Urinary bladder (tissue), 4 donors: Measurements from ENCODE around the gene BCOR. TPM values are rescaled to one million over a fixed set of nuclear protein-coding genes. Genes with fewer than 3 reads are reported as not detected.

Source experiments
- DNase-seq: peaks from one replicate; pipeline ENCODE4 v3.0.0-alpha.2; 2015; ENCODE audit errors: extremely low spot score
- H3K27ac ChIP-seq: one replicate; pipeline ENCODE4 v1.5.1; 2013; ENCODE audit warnings: low read depth, mild to moderate bottlenecking, moderate library complexity
- H3K36me3 ChIP-seq: one replicate; pipeline ENCODE4 v1.6.1; 2013; ENCODE audit warnings: mild to moderate bottlenecking, moderate library complexity; ENCODE audit not compliant: insufficient read depth
- H3K4me1 ChIP-seq: one replicate; pipeline ENCODE4 v1.6.1; 2013; ENCODE audit warnings: mild to moderate bottlenecking, moderate library complexity; ENCODE audit not compliant: insufficient read depth
- H3K4me3 ChIP-seq: one replicate; pipeline ENCODE4 v1.5.1; 2013; ENCODE audit warnings: low read depth, low read length
- WGBS: extraction: QIAGEN DNeasy Blood & Tissue Kit; methylation state at CpG from one replicate; pipeline ENCODE4 v1.1.7; 2013; 5-methylcytosine and 5-hydroxymethylcytosine counted together
- polyA plus RNA-seq: library from polyadenylated mRNA; stranded (reverse); fragments of 200-250 nt; gene quantifications from one replicate; pipeline ENCODE4 v1.2.3, GENCODE V29; 2013
- total RNA-seq: library from RNA; depleted of rRNA; stranded (reverse); fragments of >200 nt; gene quantifications from one replicate; pipeline ENCODE4 v1.2.3, GENCODE V29; 2014
- donor health status: healthy with polysubstance abuse.
- donor health status: healthy.

Gene BCOR
- total and polyA plus RNA-seq, 2 donors = 20.8 to 26.5 TPM

- Histone ChIP-seq H3K4me1 (no peaks in the 10 kb centered on the region), H3K27ac (peak overlapping the region; percentile 27), H3K36me3 (no peaks in the 10 kb centered on the region), H3K4me3 (peak overlapping the region; percentile 59)
- DNase-seq = no peak
- WGBS = 2% methylated on average over 36 of the region's 36 CpGs
These were observed 9.0 kb upstream of the BCOR start for GRCh38 chrX:40106676-40107290.

GRCh38 chrX:40105835-40106675 lies 8.3 kb upstream of the BCOR start:
- H3K36me3 ChIP-seq = no peaks in the 10 kb centered on the region
- WGBS = under 1% methylated on average over 84 of the region's 85 CpGs
- DNase-seq = no peak
- H3K27ac ChIP-seq = peak overlapping the region; percentile 92
- H3K4me3 ChIP-seq = peak overlapping the region; percentile 59
- H3K4me1 ChIP-seq = no peaks in the 10 kb centered on the region

- Histone ChIP-seq H3K36me3 (no peaks in the 10 kb centered on the region), H3K27ac (peak overlapping the region; percentile 92), H3K4me1 (no peaks in the 10 kb centered on the region), H3K4me3 (peak overlapping the region; percentile 59)
- WGBS = under 1% methylated on average over 74 of the region's 94 CpGs
- no peak for DNase-seq
These were observed 7.5 kb upstream of the BCOR start for GRCh38 chrX:40104985-40105834.

GRCh38 chrX:40104630-40104984 lies 6.8 kb upstream of the BCOR start:
- no peak for DNase-seq
- 2% methylated on average over 39 of the region's 39 CpGs for WGBS

GRCh38 chrX:40103565-40104323 lies 6.0 kb upstream of the BCOR start:
- no peaks in the 10 kb centered on the region for H3K36me3 ChIP-seq
- H3K4me1 ChIP-seq = no peaks in the 10 kb centered on the region
- H3K4me3 ChIP-seq = no peak overlapping the region
- no peak for DNase-seq
- no peak overlapping the region for H3K27ac ChIP-seq
- 94% methylated on average over 22 of the region's 22 CpGs for WGBS

More at GRCh38 chrX:40104630-40104984, 6.8 kb upstream of the BCOR start:
- H3K27ac ChIP-seq = peak overlapping the region; percentile 83
- peak overlapping the region; percentile 59 for H3K4me3 ChIP-seq
- H3K4me1 ChIP-seq = no peaks in the 10 kb centered on the region
- H3K36me3 ChIP-seq = no peaks in the 10 kb centered on the region

GRCh38 chrX:40102393-40103381 lies 4.9 kb upstream of the BCOR start:
- no peaks in the 10 kb centered on the region for H3K4me1 ChIP-seq
- WGBS = 93% methylated on average over 65 of the region's 65 CpGs

GRCh38 chrX:40101430-40101802 lies 3.7 kb upstream of the BCOR start:
- H3K4me1 ChIP-seq = no peaks in the 10 kb centered on the region
- no peak for DNase-seq
- no peaks in the 10 kb centered on the region for H3K36me3 ChIP-seq
- H3K27ac ChIP-seq = no peak overlapping the region
- no peak overlapping the region for H3K4me3 ChIP-seq
- 93% methylated on average over 9 of the region's 9 CpGs for WGBS

More at GRCh38 chrX:40102393-40103381, 4.9 kb upstream of the BCOR start:
- Histone ChIP-seq H3K4me3 (no peak overlapping the region), H3K36me3 (no peaks in the 10 kb centered on the region), H3K27ac (no peak overlapping the region)
- DNase-seq = no peak

GRCh38 chrX:40100537-40101429 lies 3.0 kb upstream of the BCOR start:
- no peak overlapping the region for H3K4me3 ChIP-seq
- H3K27ac ChIP-seq = peak overlapping the region; percentile 50
- DNase-seq = no peak
- H3K4me1 ChIP-seq = no peaks in the 10 kb centered on the region
- WGBS = 82% methylated on average over 31 of the region's 31 CpGs
- no peaks in the 10 kb centered on the region for H3K36me3 ChIP-seq

GRCh38 chrX:40100141-40100536 lies 2.4 kb upstream of the BCOR start:
- Histone ChIP-seq H3K36me3 (no peaks in the 10 kb centered on the region), H3K27ac (peak overlapping the region; percentile 50), H3K4me1 (no peaks in the 10 kb centered on the region), H3K4me3 (no peak overlapping the region)
- 25% methylated on average over 21 of the region's 21 CpGs for WGBS
- DNase-seq = no peak

GRCh38 chrX:40099055-40099958 lies 1.5 kb upstream of the BCOR start:
- Histone ChIP-seq H3K4me1 (no peaks in the 10 kb centered on the region), H3K4me3 (peak overlapping the region; percentile 83), H3K27ac (no peak overlapping the region), H3K36me3 (no peaks in the 10 kb centered on the region)
- no peak for DNase-seq
- WGBS = 15% methylated on average over 45 of the region's 49 CpGs
